HG02938 (cell line): Measurements from ENCODE around the gene BCAS3.

Experiments used
- ATAC-seq: cut with Tn5 transposase; IDR thresholded peaks from one replicate; pipeline ENCODE4 v1.9.1; 2021; ENCODE audit warnings: mild to moderate bottlenecking, moderate library complexity; ENCODE audit not compliant: unreplicated experiment

The BCAS3 gene

GRCh38 chr17:61175298-61176142 is 497.9 kb downstream of the BCAS3 start:
- ATAC-seq: no peak

DNA sequence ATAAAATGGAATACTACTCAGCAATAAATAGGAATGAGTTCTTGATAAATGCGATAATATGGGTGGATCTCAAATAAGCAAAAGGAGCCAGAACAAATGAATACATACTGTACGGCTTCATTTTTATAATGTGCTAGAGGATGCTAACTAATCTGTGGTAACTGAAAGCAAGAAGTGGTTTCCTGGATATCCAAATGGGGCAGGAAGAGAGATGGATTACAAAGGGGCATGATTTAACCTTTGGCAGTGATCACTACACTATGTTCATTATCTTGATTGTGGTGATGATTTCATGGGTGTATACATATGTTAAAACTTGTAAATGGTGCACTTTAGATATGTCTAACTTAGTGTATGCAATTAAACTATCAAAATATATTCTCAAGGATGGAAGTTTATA is 499.7 kb downstream of the BCAS3 start:
- ATAC-seq: no peak

DNA sequence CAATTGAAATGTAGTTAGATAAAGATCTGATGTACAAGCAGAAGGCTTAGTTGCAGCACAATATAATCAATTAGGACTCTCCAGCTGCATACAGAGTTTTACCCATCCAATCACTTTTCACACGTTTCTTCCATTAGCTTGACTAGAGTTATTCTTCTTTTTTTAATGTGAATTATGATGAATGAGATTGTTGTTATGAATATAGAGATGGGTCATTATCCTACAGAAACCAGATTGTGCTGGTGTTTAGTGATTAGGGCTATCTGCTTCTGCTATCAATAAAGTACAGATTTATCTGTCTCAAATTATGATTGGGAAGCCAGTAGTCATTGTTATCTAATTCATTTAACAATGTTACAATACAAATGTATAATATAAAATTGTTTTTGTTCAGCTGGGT is 500.6 kb downstream of the BCAS3 start:
- ATAC-seq: no peak

DNA sequence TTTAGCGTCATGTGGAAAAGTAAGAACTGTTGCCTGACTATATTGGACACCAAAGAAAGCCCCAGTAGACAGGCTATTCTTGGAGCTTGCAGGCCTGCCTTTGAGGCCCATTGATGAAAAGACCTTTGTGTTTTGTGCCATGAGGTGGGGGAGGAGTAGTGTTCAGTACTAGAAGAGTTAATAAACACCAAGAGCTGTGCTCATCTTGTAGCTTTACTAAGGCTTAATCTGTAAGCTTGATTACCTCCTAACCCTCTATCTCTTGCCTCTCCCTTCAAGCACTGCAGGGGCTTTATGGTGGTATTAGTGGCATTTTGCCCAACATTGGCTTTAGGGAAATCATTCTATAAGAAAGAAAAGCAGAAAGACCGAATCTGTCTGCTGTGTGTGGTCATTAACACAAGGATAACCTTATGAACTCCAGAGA is 501.7 kb downstream of the BCAS3 start:
- ATAC-seq: no peak

GRCh38 chr17:61183793-61184192 is 506.1 kb downstream of the BCAS3 start:
- ATAC-seq: no peak

DNA sequence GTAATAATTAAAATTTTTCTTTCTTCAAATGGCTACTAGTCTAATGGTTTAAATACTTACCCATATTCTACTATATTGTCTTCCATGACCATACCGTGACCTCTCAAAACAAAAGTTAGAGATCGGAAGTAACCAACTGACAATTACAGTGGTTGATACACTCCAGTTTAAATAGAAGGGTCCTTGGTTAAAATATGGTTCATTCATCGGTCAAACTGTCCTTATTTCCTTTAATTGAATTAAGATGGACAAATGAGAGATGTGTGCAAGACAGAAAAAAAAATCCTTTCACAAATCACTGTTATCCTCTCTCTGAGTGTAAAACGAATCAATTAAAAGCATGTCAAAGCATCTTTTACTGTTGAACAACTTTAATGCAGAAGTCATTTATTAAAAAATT is 507.7 kb downstream of the BCAS3 start:
- ATAC-seq: no peak

GRCh38 chr17:61187038-61187437 is 509.4 kb downstream of the BCAS3 start:
- ATAC-seq: no peak

DNA sequence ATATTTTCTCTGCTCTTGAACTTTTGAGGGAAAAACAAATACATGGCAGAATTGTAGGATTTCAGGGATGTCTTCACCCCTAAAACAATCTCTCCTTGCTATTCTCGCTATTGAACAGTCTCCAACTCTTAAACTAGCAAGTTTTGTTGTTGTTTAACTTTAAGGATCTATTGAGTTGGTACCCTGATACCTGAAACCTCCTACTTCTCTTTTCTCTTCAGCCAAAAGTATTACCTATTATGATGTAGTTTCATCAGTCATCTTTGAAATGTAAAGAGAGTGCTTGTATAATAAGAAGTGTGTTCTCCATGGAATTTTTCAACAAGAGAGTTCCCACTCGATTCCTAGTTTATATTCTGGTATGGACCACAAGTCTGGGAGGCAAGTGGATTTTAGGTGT is 510.4 kb downstream of the BCAS3 start:
- no peak for ATAC-seq

- no peak for ATAC-seq
Observed at GRCh38 chr17:61189968-61190367, 512.3 kb downstream of the BCAS3 start.

DNA sequence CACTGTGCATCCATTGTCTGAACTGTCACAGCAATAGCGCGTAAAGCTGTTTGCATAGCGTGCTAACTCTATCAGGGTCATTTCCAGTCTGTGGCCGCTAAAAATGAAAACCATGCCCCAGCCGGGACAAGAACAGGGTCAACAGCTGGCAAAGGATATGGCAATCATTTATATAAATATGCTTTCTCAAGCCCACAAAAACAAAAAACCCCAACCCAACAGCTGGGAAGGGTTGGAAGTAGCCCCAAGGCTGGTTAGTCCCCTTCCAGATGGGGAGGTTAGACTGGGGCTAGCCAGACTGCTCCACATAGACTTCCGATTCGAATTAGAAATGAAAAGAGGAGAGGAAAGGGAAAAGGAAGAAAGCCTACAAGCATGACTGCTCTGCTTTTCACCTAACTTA is 518.7 kb downstream of the BCAS3 start:
- ATAC-seq: no peak

DNA sequence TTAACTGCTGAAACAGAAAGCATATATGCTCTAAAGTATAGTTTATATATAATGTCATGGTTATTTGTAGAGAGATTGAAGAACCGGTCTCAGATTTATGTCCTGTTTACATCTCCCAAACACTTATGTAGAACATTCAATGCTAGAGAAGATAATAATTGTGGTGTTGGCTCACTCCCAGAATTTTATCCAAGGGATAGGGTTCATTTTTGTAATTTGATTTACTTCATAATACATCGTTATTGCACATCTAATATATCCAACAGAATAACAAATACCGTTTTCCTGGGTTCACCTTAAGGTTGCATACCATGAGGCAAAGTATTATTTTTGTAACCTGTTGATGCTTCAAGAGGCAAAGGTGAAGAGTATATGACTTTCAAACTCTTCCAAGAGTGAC is 519.1 kb downstream of the BCAS3 start:
- ATAC-seq: no peak

DNA sequence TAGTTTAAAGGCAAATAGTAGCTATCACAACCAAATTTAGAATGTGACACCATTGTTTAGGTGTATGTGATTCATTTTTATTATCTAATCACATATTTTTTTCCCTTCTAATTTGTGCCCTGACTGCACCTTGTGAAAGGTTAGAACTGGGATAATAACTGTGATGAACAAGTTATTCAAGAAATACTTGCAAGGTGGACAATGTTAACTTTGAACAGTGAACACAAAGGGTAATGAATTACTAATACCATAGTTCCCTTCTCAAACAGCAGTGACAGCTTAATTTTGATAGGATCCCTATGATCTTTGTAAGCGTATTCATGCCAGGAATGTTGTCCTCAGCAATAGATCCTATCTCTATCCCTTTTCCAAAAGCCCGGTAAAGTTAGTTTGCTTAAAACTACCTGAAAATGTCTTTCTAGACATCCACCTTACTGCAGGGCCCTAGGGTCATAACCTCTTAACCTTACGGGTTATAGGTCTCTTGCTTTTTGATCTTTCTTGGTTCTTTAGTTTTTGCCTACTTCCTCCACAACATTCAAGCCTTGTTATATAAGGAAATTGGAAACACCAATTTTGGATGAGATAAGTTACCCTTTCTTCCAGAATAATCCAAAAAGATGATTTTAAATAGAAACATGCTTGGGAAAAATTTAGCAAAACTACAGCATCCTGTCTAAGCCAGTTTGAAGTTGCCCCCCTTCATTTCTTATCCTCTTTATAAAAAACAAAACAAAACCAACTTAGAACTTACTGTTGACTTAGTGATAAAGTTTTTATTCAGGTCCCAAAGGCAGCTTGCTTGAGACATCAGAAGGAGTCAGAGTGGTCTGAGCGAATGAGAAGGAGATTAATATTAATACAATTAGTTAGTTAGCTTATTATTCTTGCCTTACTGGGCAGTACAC is 522.0 kb downstream of the BCAS3 start:
- no peak for ATAC-seq

- no peak for ATAC-seq
Observed at GRCh38 chr17:61200339-61200715, 522.7 kb downstream of the BCAS3 start.

DNA sequence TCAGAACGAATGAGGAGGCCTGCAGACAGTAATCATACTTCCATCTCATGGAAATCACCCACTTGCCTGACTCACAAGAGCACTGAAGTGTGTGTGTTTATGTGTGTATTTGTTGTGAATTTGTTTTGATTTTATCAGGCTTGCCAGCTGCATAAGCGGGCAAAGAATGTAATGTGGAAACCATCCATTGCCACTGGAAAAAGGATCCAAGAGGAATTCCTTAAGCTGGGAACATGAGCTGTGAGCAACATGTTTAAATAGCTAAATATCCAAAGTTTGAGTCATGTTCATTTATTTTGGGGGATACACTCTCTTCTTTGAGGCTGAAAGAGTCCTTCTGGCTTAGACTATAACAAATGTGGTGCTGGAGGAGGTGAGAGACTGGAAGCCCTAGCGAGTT is 523.6 kb downstream of the BCAS3 start:
- ATAC-seq: no peak

- ATAC-seq: no peak
Observed at GRCh38 chr17:61202564-61202963, 524.9 kb downstream of the BCAS3 start.

DNA sequence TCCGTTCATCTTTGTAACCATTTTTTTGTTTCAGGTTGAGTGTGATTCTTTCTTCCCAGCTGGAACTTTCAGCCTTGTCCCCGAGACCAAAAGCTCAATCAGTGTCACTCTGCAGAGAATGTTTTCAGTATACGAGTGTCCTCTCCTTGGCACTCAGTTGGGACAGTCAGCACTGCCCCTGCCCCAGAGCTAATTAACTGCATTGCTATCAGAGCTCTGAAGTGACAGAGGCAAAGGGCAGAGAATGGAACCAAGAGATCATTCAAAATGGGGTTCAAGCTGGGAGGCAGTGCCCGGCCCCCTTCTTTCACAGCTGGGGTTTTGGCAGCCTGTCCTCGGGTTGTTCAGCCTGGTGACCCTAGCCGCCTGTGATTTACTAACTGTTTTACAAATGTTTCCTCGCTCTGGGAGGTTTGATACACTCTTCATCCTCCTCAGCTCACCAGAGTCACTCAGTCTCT is 526.0 kb downstream of the BCAS3 start:
- no peak for ATAC-seq

GRCh38 chr17:61204456-61204855 is 526.8 kb downstream of the BCAS3 start:
- no peak for ATAC-seq

DNA sequence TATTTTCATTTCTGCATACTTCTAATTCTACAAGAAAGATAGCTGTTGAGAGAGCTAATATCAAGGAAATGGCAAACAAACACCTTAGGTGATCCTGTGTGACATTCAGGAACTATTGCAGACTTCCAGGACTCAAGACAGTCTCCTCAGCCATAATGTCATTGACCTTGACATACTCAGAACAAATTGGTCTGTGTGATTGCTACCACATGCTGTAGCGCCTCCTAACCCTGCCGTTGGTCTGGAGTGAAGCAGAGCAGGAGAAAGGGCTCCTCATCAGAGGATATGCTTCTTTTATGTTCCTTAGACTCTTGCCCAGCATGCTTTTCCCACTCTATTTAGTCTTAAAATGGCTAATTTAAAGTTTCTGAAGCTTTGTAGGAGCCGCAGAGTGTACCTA is 527.8 kb downstream of the BCAS3 start:
- ATAC-seq: no peak

DNA sequence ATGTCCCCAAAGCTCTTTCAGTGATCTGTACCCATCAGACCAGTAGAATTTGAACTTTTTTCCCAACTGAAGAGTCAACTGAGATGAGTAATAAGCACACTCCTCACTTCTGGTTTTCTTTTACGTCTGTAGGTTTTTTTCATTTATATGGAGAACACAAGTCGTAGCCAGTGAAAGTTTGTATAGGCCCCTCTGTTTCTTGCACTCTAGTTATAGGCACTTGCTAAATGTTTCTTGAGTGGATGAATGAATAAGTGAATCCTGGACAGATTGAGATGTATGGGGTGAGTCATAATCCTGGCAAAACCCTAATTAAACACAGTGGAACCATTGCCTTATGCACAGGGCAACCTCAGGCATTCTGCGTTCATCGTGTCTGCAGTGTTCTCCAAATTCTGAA is 528.3 kb downstream of the BCAS3 start:
- no peak for ATAC-seq

DNA sequence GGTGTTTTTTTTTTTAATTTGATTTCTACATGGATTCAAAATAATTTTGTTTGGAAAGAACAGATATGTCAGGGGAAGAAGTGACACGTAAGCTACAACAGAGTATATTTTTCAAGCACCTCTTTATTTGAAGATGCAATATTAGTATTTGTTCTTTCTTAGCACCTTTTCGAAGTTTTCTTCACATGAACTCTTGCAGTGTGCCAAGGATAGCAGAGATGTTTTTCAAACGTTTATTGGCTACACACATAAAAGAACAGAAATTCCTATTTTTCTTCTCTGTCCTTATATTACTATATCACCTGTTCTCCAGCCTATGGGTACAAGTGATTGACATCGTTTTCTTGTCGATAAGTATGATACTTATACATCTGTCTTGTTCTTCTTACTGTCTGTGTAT is 529.3 kb downstream of the BCAS3 start:
- no peak for ATAC-seq

GRCh38 chr17:61208301-61209105 is 530.9 kb downstream of the BCAS3 start:
- ATAC-seq: no peak
